Measurements from ENCODE around the gene STEAP1B.
"Not testable (repeated sequence)": the region's sequence is repeated elsewhere in the genome, so short reads cannot be mapped to it uniquely, and the experiment has no call there.

The STEAP1B gene

DNA sequence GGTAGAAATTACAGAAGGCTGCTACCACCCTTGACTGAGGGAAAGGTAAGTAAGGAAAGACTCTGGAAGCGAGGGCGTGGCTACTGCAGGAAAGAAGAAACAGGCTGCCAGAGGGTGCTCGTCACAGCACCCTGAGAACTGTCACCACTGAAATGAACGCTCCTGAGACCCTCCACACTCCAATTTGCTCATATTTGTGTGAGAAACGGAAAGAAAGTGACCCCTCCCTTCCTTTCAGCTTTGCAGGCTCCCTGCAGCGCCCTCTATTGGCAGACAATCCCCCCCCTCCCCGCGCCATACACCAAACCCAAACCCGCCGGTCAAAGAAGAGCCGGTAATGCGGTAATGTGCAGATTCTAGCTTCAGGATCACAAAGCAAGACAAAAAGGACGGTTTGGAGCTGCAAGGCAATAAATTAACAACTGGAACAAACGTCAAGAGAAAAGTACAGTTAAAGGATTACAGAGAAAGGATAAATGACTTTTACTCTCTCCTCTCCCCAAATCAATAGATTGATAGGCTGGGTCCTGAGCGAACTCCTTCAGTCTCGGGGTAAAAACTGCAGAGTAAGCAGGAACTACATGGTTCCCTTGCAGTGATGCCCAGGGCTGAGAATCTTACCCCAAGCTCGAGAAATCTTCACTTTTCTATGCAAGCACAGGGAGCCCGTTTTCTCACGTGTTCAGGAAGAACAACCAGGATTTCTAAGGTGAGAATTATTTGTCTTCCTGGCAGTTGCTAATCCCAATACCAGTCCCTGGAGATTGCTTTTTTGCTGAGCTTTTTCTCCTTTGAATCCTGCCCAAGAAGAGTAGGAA lies 47.6 kb downstream of the STEAP1B start:
- peak; percentile 29 for DNase-seq

DNA sequence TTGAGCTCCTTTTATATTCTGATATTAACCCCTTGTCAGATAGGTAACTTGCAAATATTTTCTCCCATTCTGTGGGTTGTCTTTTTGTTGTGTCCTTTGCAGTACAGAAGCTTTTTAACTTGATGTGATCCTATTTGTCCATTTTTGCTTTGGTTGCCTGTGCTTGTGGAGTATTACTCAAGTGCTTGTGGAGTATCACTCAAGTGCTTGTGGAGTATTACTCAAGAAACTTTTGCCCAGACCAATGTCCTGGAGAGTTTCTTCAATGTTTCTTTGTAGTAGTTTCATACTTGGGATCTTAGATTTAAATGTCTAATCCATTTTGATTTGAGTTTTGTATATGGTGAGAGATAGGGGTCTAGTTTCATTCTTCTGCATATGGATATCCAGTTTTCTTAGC lies 50.0 kb downstream of the STEAP1B start:
- DNase-seq: not testable (repeated sequence)

DNA sequence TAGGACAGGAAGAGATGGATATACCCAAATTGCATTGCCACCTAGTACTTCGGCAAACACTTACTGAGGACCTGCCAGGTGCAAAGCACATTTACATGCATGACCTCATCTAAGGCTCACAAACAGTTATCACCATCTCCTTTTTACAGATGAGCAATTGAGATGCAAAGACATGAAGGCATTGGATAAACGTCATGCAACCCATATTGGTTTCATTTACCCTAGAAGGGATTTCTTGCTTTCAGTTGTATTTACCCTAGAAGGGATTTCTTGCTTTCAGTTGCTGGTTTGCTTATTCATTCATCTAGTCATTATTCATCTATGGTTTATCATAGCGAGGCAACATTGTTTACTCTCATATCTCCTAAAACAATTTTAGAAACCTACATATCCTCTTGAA lies 52.2 kb downstream of the STEAP1B start:
- DNase-seq: no peak

DNA sequence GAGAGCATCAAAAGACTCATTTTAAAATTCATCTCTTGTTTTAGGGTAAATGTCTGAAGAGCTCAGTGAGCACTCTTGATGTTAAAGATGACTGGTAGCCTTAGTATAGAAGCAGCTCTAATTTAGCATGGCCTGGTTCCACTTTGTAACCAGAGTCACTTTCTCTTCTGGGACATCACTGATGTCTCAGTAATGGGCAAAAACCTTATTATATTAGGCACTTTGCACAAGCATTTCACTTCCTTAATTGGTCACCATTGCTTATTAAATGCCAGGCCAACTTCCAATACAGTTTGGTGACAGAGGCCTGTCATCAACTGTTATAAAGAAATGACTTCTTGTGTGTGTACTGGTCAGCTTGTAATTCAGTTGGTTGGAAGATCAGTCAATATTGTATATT lies 53.0 kb downstream of the STEAP1B start:
- DNase-seq: no peak

DNA sequence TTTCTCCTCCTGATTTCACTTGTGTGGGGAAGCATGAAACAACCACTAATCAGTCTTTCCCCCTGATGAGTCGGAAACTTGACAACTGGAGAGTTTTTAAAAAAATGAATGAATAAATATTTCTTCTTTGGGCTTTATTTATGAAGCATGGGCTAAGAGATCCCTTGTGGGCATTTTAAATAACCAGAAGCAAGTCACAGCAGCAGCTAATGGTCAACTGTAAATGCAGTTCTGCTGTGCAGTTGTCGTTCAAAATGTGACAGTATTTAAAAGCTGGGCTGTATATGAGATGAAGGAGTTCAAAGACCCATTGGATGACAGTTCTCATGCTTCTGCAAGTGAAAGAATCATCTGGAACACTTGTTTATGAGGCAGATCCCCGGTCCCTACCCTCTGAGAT lies 54.1 kb downstream of the STEAP1B start:
- no peak for DNase-seq

DNA sequence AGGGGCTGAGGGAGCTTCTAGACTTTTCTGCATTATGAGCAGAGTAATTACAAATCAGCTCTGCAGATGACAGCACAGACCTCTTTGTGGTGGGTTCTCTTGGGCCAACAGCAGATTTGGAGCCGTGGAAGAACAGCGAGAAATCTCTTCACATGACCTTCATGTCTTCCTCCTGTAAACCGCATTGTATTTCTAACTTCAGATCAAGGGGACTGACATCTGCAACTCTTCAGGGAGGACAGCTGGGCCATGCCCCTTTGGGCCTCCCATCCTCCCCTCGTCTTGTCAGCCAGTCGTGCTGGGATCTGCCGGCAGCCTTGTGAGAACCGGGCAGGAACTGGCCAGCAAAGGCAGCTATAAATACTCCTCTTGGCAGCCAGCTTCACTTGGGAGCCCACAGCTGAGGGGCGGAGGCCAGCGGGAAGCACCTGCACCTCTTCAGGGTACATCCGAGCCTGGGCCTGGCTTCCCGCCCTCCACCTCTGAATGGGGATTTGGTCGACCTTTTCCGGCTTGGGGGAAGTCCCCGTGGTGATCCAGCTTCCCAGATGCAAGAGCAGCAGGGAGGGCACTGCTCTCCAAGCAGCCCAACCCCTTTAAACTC lies 54.7 kb downstream of the STEAP1B start:
- DNase-seq: no peak

DNA sequence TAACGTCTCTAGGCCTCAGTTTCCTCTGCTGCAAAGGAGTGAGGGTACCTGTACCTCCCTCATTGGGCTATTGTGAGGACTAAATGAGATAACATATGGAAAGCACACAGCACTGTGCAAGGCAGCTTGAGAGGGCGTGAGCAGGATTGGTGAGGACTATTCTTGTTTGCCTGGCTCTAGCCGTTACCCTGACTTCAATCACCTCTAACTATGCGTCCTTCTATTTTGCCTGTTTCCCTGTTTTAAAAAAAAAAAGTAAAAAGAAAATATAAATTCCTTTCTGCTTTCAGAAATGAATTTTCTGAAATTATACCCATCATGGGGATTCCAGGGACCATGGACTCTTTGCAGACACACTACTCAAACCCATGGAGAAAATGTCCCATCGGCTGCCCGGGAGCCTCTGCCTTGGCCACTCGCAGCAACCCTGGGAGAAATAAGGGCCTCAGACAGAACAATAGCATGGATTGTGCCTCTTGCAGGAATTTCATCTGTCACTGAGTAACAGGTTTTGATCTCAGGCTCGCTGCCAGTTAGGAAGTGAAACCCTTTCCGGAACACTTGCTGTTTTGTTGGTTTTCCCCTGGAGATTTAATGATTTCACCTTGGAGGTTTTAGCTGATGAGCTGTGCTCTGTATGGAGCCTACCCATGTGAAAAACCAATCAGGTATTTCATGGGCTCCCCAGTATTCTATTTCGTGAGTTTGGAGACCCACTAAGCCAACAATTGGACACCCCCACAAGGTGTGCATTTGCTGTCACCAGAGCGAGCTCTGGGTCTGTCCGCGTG lies 55.6 kb downstream of the STEAP1B start:
- DNase-seq: no peak

DNA sequence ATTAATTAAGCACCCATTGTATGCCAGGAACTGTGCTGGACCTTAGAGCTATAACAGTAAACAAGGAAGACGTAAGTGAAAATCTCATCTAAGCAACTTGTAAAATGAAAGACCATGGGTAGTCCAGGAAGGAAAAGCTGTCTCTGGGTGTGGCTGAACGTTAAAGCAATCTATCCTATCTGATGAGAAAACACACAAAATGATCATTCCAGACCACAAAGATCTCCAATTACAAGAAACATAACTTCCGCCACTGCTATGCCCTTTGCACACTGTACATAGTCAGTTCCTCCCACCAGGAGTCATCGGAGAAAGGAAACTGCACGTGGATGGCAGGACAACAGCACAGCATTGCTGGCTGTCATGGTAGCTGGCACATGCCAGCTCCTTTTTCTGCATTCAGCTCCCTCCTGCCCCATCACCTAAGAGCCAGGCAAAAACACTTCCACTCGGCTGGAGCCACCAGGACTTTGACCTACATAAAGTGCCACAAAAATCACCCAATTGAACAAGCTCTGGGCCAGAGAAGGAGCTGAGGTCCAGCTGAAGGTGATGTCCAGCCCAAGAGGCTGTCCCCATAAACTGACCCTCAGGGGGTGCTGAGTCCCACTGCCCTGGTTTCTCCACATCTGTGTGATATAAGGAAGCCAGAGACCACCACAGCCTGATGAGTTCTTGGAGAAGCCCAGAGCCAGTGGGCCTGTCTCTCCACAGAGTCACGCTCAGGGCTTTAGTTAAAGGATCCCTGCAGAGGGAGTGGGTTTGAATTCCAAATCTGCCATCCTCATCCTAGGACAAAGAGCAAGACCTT lies 56.4 kb downstream of the STEAP1B start:
- no peak for DNase-seq

DNA sequence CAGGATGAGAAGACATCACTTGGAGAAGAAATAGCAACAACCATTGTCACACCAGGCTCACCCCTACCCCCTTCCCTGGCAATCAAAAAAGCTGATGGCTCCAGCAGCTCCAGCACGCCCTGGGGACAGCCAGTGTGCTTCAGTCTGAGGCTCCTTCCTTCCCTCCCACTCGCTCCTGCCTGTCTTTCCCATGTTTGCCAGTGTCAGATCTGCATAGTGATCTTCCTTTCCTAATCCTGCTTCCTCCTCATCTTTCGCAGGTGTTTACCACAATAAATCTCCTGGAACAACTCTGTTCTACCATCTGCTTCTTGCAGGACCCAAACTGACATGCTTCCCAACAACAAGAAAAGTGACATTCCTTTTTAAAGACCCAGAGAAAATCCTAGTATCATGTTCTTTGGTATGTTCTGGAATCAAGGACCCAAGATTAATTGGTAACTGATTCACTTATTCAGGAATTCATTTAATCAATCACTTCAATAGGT lies 57.1 kb downstream of the STEAP1B start:
- no peak for DNase-seq

DNA sequence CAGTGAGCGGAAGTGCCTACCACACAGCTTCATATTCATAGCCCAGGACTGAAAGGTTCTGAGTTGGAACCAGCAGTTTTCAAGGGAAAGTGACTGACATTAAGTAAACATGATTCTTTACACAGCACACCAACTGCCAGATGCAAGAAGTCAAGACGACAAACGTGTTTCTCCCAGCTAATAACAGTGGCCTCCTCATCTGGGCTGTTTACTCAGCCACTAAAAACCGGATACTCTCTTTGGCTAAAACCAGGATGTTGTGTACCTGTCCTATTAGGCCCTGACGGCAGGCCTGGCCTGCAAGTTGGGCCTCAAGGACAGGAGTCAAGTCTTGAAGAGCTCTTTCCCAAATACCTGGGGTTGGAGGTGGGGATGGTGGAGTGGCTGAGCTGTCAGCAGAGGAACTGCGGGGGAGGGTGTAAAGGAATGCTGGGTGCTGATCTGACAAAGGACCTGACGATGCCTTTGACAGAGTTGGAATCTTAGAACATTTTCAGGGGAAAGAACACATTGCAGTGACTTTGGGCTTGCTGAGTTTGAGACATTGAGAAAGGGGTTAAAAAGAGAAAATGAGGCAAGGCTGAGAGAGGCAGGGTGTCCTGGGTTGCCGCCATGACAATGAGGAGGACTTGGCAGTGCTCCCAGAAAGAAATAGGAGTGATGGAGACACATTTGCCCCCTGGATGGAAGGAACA lies 57.7 kb downstream of the STEAP1B start:
- no peak for DNase-seq

DNA sequence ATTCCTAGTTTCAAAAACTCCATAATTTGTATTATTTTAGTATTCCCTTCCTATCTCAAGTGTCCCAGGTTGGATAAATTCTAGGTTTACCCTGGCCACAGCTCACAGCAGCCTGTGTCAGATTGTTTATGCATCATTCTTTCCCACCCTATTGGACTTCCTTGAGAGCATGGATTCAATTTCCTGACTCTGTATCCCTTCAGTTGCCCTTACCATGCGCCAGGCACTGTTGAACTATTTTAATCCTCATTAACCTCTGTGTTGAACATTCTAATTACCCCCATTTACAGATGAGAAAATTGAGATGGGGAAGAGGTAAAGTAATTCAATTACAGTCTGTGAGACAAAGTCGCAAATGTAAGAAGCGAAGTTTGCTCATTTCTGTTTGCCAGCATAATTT lies 58.8 kb downstream of the STEAP1B start:
- no peak for DNase-seq

DNA sequence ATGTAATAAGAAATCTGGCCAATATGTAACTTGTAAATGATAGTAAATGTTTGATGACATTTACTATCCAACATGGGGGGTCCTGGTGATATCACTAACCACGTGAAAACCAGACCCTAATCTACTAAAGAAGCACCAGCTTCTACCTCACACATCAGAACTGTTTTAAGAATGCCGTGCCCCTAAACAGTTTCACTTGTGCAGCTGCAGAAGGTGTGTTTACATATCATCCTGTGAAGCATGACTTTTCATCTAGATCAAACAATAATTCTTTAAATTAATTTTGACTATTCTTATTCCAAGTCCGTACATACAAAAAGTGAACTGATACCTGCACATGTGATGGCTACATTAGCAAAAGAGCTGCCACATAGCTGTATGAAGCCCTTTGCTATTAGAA lies 61.0 kb downstream of the STEAP1B start:
- no peak for DNase-seq

DNA sequence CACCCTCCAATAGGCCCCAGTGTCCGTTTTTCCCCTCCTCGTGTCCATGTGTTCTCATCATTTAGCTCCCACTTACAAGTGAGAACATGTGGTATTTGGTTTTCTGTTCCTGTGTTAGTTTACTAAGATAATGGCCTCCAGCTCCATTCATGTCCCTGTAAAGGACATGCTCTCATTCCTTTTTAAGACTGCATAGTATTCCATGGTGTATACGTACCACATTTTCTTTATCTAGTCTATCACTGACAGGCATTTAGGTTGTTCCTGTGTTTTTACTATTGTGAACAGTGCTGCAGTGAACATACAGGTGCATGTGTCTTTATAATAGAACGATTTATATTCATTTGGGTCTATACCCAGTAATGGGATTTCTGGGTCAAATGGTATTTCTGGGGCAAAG lies 63.4 kb downstream of the STEAP1B start:
- DNase-seq: not testable (repeated sequence)

DNA sequence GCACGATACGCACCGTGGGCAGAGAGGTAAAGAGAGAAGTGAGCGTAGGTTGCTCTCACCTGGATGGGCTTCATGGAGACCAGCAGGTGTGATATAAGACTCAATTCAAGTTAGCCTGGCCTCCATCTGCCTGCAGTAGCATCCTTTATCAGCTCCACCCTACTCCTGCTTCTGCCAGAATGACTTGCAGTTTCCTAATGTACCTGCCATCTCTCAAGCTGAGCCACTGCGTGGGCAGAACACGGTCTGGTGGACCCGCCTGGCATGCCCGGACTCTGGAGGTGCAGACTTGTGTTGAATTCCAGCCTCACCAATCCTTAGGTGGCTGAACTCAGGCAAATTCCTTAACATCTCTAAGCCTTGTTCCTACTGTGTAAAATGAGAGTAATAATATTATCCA lies 64.3 kb downstream of the STEAP1B start:
- no peak for DNase-seq

DNA sequence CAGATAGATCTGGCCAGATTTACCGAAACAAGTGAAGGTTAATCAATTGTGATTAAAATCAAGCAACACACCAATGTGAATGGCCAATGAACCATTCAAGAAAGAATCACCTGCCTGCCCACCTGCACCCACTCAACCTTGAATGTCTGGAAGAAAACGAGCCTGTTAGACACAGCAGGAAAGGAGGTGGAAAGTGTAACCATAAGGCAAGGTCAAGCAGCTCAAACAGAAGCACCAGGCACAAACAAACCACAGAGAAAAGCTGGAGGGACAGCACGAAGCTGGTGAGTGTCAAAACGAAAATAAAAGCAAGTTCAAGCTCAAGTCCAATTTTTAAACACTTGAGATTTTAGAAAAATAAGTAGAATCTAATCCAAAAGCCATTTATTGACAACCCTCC lies 64.9 kb downstream of the STEAP1B start:
- DNase-seq: no peak

DNA sequence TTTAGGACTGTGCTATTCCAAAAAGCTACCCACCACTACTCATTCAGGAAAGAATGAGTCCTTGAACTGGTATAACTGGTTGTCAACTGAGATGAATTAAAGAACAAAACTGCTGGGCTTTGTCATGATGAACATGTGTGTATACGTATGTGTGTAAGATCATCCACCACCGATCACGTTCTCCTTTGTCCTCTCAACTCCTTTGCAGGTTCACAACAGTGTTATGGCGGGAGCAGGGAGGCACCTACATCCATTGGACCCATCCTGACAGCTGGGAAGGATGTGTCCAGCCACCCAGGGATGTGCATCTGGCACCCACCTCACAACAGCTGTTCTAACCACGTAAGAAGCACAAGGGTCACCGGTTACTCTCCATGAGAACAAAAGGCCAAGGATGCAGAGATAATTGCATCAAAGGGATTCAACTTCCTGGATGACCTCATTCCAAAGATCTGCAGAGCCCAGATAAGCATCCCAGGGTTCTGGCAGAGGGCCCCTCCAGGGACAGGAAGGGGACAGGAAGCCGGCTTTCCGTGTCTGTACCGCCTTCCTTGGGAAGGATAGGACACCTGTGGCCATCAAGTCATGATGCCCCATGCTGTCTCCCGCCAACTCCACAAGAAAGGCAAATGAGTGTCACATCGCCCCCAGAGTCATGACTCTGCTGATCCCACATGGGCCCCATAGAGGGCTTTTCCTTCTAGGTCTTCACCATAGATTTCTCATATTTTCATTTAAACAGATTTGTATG lies 66.1 kb downstream of the STEAP1B start:
- no peak for DNase-seq

DNA sequence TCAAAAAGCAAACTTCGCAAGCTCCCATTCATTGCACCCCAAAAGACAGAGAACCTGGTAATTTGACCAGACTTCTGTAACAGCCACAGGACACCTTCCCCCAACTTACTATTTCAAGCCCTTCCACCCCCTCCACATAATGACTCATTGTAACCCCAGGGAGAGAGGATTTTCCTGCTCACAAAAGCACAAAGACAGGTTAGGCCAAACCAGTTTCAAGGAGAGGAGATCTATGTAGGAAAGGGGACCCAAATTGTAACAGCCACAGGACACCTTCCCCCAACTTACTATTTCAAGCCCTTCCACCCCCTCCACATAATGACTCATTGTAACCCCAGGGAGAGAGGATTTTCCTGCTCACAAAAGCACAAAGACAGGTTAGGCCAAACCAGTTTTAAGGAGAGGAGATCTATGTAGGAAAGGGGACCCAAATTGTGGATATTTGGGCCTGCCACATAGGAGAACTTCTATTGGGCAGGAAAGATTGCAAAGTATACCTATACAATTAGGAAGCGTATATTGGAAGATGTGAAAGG lies 66.8 kb downstream of the STEAP1B start:
- DNase-seq: not testable (repeated sequence)

DNA sequence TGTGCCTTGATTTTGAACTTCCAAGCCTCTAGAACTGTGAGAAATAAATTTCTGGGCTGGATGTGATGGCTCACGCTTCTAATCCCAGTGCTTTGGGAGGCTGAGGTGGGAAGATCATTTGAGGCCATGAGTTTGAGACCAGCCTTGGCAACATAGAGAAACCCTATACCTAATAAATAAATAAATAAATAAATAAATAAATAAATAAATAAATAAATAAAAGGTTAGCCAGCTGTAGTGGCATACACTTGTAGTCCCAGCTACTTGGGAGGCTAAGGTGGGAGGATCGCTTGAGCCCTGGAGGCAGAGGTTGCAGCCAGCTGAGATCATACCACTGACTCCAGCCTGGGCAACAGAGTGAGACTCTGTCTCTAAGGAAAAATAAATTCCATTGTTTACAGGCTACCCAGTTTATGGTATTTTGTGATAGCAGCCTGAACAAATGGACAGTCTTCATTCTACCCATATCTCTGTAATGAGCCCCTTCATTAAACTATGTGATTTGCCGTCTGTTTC lies 67.7 kb downstream of the STEAP1B start:
- DNase-seq: no peak

DNA sequence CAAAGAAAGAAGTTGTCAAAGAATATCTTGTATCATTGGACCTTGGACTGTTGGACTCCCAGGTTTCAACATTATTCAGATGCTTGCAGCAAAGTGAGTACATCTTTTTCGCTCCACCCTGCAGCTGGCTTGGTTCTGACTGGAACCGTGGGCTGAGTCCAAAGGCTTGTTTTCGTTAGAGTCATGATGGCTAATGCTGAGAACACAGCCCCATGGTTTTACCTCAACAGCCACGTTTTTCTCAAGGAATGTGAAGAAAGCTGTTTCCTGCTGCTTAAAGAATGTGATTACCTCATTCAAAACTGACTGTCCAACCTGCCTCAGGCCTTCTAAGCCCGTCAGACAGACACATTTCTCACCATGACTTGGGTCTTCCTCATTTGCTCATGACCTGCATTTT lies 69.5 kb downstream of the STEAP1B start:
- no peak for DNase-seq

DNA sequence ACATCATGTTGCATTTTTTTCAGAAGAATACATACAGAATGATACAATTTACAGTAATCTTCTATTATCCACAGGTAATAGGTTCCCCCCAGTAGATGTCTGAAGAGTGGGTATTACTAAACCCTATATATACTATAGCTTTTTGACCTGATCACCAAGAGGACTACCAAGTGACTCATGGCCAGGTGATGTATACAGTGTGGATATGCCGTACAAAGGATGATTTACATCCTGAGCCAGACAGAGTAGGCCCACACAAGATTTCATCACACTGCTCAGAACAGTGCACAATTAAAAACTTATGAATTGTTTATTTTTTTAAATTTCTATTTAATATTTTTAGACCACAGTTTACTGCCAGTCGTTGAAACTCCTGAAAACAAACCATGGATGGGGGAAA lies 70.6 kb downstream of the STEAP1B start:
- no peak for DNase-seq

DNA sequence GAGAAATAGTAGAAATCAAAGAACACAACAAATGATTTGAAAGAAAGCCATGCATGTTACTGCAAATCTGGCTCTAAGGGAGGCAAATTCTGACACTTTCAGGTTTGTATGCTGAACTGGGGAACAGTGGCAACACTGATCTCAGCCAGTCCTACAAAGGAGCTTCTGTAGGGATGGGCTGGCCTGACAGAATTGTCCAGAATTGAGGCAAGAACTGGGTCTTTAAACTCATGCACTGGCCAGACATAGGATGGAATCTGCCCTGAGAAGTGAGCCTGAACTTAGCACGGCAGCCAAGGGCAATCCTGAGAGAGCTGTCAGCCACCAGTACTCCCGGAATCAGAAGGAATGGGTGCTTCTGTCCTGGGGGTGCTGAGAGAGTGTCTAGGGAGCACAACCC lies 72.1 kb downstream of the STEAP1B start:
- no peak for DNase-seq

All from CD4-positive, alpha-beta T cell treated with Interleukin-17A for 4 hours (primary cell).